ENCODE results near the gene ILF3.
A peak's percentile ranks its signal among the peaks of the same experiment; 100 is the strongest.

The ILF3 gene

GRCh38 chr19:10695401-10696398 is 41.6 kb downstream of the ILF3 start:
- peak; percentile 86 for DNase-seq (ENCODE audit: low spot score)

DNA sequence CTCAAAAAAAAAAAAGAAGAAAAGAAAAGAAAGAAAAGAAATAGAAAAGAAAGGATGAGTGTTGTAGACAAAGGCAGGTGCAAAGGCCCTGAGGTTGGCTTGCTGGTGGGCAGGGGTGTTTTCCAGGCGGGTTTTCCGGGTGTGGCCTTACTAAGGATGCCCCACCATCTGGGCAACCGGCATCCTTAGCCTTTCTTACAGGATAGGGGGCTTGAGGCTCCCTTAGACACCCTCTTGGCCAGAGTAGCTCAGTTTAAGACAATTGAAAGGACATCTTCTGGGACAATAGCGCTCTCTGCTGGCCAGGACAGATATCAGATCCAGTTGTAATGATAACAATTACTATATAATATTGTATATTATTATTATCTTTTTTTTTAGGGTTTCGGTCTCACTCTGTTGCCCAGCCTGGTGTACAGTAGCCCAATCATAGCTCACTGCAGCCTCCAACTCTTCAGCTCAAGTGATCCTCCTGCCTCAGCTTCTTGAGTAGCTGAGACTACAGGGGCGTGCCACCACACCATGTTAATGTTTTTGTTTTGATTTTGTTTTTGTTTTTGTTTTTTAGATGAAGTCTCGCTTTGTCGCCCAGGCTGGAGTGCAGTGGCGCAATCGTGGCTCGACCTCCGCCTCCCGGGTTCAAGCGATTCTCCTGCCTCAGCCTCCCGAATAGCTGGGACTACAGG is 45.6 kb downstream of the ILF3 start:
- peak; percentile 55 for DNase-seq (ENCODE audit: low spot score)

GRCh38 chr19:10701955-10702525 is 47.9 kb downstream of the ILF3 start:
- DNase-seq (ENCODE audit: low spot score), result peak; percentile 66

GRCh38 chr19:10706990-10707389 is 52.8 kb downstream of the ILF3 start:
- DNase-seq (ENCODE audit: low spot score), result no peak

- no peak for DNase-seq (ENCODE audit: low spot score)
Observed at GRCh38 chr19:10707440-10707839, 53.3 kb downstream of the ILF3 start.

DNA sequence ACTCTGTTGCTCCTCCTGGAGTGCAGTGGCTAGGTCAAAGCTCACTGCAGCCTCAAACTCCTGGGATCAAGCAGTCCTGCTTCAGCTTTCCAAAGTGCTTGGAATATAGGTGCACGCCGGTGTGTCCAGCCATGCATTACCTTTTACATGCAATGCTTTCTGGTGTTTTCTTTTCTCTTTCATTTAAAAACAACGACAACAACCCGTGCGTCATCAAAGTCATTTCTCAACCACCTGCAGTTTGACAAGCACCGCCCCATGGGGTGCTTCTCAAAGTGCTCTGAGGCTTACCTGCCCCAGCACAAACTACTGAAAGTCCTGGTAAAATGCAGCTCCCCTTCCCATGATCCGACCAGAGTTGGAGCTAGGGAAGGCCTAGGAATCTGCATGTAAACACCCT is 54.1 kb downstream of the ILF3 start:
- no peak for DNase-seq (ENCODE audit: low spot score)

DNA sequence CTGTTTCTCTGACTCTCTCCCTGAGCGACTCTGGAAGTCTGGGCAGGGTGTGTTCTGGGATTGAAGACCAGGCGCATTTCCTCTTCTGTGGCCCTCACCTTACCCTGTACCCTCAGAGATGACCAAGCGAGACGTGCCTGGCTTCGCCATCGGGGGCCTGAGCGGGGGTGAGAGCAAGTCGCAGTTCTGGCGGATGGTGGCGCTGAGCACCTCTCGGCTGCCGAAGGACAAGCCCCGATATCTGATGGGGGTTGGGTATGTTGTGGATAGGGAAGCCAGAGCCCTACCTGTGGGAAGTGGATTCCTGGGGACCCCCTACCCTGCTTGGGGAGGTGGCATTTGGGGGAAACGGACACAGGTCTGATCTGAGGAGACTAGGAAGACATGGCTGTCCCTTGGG is 57.9 kb downstream of the ILF3 start:
- no peak for DNase-seq (ENCODE audit: low spot score)

DNA sequence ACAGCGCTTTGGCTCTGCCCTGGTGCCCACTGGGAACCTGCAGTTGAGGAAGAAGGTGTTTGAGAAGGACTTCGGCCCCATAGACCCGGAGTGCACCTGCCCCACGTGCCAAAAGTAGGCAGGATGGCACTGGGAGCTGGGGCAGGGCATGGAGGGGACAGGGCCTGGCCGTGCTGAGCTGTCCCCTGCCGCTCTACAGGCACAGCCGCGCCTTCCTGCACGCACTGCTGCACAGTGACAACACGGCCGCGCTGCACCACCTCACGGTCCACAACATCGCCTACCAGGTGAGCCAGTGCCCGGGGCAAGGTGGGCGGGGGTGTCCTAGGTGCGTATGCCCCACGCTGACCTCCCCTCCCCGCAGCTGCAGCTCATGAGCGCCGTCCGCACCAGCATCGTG is 58.6 kb downstream of the ILF3 start:
- no peak for DNase-seq (ENCODE audit: low spot score)

DNA sequence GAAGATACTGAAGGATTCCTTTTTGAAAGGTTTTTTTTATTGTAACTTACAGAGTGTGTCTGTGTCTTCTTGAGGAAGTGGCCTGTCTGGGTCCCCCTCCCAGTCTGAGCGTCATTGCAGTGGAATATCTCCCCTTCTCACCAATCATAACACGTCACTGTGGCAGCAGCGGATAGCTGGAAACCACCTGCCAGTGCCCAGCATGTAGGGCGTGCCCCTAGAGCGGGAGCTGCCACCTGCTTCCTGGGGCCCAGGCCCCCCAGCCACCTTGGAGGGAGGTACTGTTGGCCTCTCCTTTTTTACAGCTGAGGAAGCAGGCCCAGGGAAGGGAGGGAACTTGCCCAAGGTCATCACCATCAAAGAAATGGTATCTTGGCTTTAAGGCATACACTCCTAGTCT is 59.2 kb downstream of the ILF3 start:
- no peak for DNase-seq (ENCODE audit: low spot score)

DNA sequence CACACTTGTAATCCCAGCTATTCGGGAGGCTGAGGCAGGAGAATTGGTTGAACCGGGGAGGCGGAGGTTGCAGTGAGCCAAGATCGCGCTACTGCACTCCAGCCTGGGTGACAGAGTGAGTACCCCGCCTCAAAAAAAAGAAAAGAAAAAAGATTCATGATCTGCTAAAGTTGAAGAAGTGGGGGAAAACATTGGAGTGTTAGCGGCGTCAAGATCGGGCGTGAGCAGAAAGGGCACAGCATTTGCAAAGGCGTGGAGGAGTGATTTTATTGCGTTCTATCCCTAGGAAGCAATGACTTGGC is 62.9 kb downstream of the ILF3 start:
- no peak for DNase-seq (ENCODE audit: low spot score)

- peak; percentile 97 for DNase-seq (ENCODE audit: low spot score)
Observed at GRCh38 chr19:10717356-10718204, 63.4 kb downstream of the ILF3 start, which contains the start of gene DNM2. DNM2 (plus strand) TSS chr19:10718079; CDS start chr19:10718243, 164 bp downstream.

DNA sequence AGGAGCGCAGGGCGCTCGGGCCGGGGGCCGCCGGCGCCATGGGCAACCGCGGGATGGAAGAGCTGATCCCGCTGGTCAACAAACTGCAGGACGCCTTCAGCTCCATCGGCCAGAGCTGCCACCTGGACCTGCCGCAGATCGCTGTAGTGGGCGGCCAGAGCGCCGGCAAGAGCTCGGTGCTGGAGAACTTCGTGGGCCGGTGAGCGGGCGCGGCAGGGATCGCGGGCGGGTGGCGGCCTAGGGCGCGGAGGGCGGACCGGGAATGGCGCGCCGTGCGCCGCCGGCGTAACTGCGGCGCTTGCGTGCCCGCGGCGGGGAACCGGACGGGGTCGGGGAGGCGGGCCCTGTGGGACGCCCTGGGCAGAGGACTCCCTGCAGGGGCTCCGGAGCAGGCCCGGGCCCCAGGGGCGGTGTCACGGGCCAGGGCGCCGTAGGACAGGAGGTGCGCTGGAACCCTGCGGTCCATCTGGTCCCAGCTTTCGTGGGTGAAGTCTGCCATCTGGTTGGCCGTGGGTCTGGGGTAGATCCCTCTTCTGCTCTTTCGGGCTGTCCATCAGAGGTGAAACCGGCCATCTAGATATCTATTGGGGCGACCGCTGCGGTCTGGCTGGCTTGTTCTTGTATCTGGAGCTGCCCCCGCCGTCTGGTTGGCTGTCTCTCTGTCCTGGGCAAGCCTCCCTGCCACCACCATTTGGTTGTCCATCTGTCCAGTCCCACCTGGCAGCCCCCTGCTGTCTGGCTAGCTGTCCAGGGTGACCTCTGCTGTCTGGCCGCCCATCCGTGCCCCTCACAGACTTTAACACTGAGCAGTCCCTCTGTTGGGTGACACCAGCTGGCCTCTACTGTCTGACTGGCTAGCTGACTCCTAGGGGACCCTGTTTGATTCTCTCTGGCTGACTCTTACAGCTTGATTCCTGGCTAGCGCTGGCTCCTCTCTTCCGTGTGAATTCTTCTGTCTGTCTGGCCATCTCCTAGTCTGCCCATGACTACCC is 64.4 kb downstream of the ILF3 start:
- no peak for DNase-seq (ENCODE audit: low spot score)

DNA sequence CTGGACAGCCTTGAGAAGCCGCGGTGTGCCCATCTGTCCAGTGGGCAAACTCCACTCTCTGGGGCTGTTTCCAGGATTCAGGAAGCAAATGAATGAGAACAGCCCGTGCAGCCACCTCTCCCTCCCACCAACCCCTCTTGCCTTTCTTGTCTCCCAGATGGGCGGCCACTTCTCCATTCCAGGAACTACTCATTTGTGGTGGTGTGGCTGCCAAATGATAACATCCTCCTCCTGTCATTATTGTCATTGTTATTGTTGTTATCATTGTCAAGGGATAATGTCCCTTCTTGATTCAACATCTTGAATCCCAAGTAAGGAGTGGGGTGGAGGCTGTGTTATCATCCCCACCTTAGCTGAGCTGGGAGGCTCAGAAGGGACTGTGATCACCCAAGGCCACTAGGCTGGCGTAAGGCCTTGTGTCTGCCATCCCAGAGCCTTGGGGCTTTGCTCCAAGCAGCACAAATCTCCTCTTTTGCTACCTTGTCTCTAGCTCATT is 65.4 kb downstream of the ILF3 start:
- DNase-seq (ENCODE audit: low spot score), result no peak

DNA sequence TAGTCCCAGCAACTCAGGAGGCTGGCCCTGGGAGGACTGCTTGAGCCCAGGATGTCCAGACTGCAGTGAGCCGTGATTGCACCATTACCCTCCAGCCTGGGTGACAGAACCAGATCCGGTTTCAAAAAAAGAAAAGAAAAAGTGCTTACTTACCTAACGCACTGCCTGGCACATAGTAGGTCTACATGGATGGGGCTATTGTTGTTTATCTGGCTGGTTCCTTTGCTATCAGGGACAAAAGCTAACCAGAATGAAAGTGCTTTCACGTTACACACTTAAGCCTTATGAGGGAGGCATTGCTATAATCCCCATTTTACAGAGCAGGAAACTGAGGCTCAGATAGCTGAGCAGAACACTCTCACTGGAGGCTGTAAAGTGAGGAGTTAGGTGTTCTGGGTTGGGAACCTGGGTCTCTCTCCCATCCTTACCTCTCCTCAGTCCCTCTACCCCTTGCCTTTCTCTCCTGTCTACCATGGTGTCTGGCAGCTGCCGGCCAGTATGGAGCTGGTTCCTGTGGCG is 66.5 kb downstream of the ILF3 start:
- no peak for DNase-seq (ENCODE audit: low spot score)

- DNase-seq (ENCODE audit: low spot score), result no peak
Observed at GRCh38 chr19:10723591-10723990, 69.4 kb downstream of the ILF3 start.

- no peak for DNase-seq (ENCODE audit: low spot score)
Observed at GRCh38 chr19:10724573-10725071, 70.5 kb downstream of the ILF3 start.

DNA sequence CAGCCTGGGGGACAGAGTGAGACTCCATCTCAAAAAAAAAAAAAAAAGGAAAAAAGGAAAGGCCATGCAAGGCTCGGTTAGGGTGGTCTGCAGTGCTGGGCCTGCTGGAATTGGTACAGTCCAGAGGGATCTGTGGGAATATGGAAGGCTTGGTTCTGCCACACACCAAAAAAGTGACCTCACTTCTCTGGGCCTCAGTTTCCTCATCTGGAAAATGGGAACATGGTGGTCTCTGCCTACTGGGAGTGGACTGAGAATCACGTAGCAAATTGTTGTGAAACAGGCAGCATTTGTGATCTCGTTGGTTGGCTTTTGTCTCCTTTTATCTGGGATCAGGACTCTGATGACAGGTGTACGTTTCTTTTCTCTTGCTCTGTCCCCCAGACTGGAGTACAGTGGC is 71.3 kb downstream of the ILF3 start:
- DNase-seq (ENCODE audit: low spot score), result no peak

- no peak for DNase-seq (ENCODE audit: low spot score)
Observed at GRCh38 chr19:10726268-10726667, 72.1 kb downstream of the ILF3 start.

DNA sequence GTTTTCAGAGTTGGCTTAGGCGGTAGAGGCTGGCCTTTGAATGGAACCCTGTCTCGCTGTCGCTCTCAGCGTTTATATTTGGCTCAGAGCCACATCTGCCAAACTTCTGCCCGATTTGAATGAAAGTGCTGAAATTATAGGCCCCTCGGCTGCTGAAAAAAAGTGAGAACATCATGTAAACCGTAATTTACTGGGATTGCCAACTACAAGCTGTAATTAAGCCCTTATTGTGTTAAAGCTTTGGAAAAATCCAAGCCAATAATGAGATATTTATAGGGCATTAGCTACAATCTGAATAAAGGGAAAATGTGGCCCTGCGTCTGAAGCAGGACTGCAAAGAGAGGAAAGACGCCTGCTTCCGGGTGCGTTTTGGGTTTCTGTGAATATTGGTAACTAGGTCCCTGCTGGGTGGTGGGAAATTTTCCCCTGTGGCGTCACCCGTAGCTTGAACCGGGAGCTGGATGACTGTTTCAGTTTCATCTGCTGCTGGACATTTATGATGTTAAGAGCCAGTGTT is 73.6 kb downstream of the ILF3 start:
- DNase-seq (ENCODE audit: low spot score), result no peak

DNA sequence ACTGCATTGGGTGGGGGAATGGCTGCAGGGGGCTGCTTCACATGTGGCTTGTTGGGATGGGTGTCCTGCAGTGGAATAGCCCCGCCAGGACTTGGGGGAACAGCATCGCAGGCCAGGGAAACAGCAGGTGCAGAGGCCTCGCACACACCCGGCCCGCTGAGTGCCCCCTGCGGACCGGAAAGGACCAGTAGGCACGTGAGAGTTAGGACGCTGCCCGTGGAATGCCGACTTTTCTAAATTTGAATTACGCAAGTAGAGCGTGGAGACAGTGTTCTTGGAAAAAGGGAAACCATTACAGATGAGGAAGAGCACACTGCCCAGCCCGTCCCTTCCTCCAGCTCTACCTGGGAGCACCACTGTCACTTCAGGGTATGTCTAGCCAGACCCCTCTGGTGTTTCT is 75.3 kb downstream of the ILF3 start:
- DNase-seq (ENCODE audit: low spot score), result no peak
